Endothelial cell (in vitro differentiated cells): ENCODE results near the gene GTPBP10. TPM values are rescaled to one million over a fixed set of nuclear protein-coding genes. Genes with fewer than 3 reads are reported as not detected.

Experiments
- DNase-seq: peaks from one replicate; pipeline ENCODE4 v3.0.0; 2021; ENCODE audit warnings: low spot score
- H3K27ac Mint-ChIP-seq: one replicate; pipeline ENCODE4 v1.8.0; 2021; ENCODE audit warnings: mixed read lengths, inconsistent platforms; ENCODE audit not compliant: unreplicated experiment
- H3K27me3 Mint-ChIP-seq: one replicate; pipeline ENCODE4 v1.8.0; 2021; ENCODE audit warnings: mild to moderate bottlenecking, moderate library complexity, mixed read lengths, inconsistent platforms; ENCODE audit not compliant: unreplicated experiment
- H3K36me3 Mint-ChIP-seq: one replicate; pipeline ENCODE4 v1.8.0; 2021; ENCODE audit warnings: mild to moderate bottlenecking, low read depth, mixed read lengths, inconsistent platforms; ENCODE audit not compliant: unreplicated experiment
- H3K4me1 Mint-ChIP-seq: one replicate; pipeline ENCODE4 v1.8.0; 2021; ENCODE audit warnings: mild to moderate bottlenecking, mixed read lengths, inconsistent platforms; ENCODE audit not compliant: unreplicated experiment
- H3K4me3 Mint-ChIP-seq: one replicate; pipeline ENCODE4 v1.8.0; 2021; ENCODE audit warnings: mild to moderate bottlenecking, mixed read lengths, inconsistent platforms; ENCODE audit not compliant: unreplicated experiment
- H3K9me3 Mint-ChIP-seq: one replicate; pipeline ENCODE4 v1.8.0; 2021; ENCODE audit warnings: mixed read lengths, inconsistent platforms; ENCODE audit not compliant: unreplicated experiment
- CTCF ChIP-seq: fragments of 200-600 bp; sonication (generic); IDR thresholded peaks from one replicate; pipeline ENCODE4 v1.5.0; 2021; ENCODE audit warnings: antibody characterized with exemption; ENCODE audit not compliant: unreplicated experiment
- total RNA-seq: library from RNA; stranded (reverse); fragmentation: NEBNext Ultra II Directional; extraction: Animal tissue kit (Norgen Biotek cat#: 25700); gene quantifications from one replicate; pipeline ENCODE4 v1.2.1, GENCODE V29; 2021; ENCODE audit not compliant: unreplicated experiment

GTPBP10 gene
- total RNA-seq, 1 donor from 2014 or later = 21.6 TPM

DNA sequence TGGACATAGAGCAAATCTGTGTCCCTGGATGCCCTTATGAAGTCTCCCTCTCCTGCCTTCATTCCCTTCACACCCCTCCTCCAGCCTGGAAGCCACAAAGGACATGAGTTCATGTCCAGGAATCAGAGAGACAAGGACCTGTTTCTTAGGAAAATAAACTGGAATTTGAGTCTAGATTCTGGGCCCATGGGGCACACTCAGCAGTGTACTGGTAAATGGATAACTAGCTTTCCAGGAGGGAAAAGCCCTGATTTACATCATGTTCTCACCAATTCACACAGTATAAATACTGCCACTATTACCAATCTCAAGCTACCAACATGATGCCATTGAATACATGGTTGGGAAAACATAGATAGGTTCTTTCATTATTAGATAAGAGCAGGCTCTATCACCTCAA, 35.3 kb upstream of the GTPBP10 start:
- no peak for DNase-seq
- no peaks in the 10 kb centered on the region for H3K27me3 Mint-ChIP-seq
- H3K4me1 Mint-ChIP-seq = no peaks in the 10 kb centered on the region
- H3K9me3 Mint-ChIP-seq = no peaks in the 10 kb centered on the region
- no peak overlapping the region for H3K27ac Mint-ChIP-seq
- no peak overlapping the region for H3K4me3 Mint-ChIP-seq
- H3K36me3 Mint-ChIP-seq = no peaks in the 10 kb centered on the region
- no peak for TF ChIP-seq CTCF

DNA sequence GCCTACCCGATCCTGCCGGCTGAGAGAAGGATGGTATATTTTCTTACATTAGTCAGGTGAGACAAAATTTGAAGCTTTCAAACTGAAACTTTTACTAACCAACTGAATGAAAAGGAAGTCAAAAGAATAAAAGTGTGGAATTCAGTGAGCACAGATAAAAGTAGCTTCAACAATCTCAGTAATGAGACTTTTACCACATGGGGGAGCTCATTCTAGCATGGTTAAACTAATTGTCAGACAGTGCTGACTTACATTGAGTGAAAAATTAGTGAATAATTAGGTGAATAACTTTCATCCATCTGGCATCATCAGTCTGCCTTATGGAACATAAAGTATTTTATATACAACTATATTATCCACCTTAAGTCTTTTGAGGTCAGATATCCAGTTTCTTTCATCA, 33.8 kb upstream of the GTPBP10 start:
- no peaks in the 10 kb centered on the region for H3K4me1 Mint-ChIP-seq
- H3K4me3 Mint-ChIP-seq = no peak overlapping the region
- no peaks in the 10 kb centered on the region for H3K27me3 Mint-ChIP-seq
- no peak overlapping the region for H3K27ac Mint-ChIP-seq
- no peaks in the 10 kb centered on the region for H3K9me3 Mint-ChIP-seq
- DNase-seq = no peak
- H3K36me3 Mint-ChIP-seq = no peaks in the 10 kb centered on the region
- TF ChIP-seq CTCF = no peak

- H3K36me3 Mint-ChIP-seq = no peaks in the 10 kb centered on the region
- DNase-seq = no peak
- no peak overlapping the region for H3K4me3 Mint-ChIP-seq
- H3K4me1 Mint-ChIP-seq = no peaks in the 10 kb centered on the region
- H3K27ac Mint-ChIP-seq = no peak overlapping the region
- H3K9me3 Mint-ChIP-seq = no peaks in the 10 kb centered on the region
- no peaks in the 10 kb centered on the region for H3K27me3 Mint-ChIP-seq
- TF ChIP-seq CTCF = no peak
Observed at GRCh38 chr7:90313907-90314306, 32.6 kb upstream of the GTPBP10 start.

GRCh38 chr7:90320014-90320413, 26.5 kb upstream of the GTPBP10 start:
- Mint-ChIP-seq H3K27me3 (peaks cover 16% of the 10 kb centered on the region), H3K4me1 (peaks cover 7% of the 10 kb centered on the region), H3K27ac (no peak overlapping the region), H3K4me3 (peak overlapping the region; percentile 80), H3K36me3 (no peaks in the 10 kb centered on the region), H3K9me3 (no peaks in the 10 kb centered on the region)
- DNase-seq = no peak
- no peak for TF ChIP-seq CTCF

DNA sequence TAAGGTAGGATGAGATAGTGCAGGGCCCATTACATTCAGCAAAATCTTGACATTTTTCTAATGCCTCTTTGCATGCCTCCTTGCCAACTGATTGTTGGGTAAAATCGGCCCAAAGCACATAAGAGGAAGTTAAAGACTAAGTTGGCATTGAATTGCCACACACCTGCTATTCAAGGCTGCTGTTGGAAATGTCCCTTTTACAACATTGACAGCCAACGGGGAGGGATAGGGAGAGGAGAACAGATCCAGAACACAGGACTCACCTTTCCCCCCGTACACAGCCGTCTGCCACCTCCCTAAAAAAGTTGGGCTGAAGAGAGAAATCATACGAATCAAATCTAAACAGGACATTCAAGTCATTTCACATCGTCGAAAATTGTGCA, 26.1 kb upstream of the GTPBP10 start:
- H3K27me3 Mint-ChIP-seq = peaks cover 16% of the 10 kb centered on the region
- TF ChIP-seq CTCF = no peak
- H3K27ac Mint-ChIP-seq = no peak overlapping the region
- H3K4me1 Mint-ChIP-seq = peaks cover 9% of the 10 kb centered on the region
- H3K36me3 Mint-ChIP-seq = no peaks in the 10 kb centered on the region
- DNase-seq = no peak
- no peaks in the 10 kb centered on the region for H3K9me3 Mint-ChIP-seq
- peak overlapping the region; percentile 80 for H3K4me3 Mint-ChIP-seq
